ENCODE results near the gene CDC27. TPM values are rescaled to one million over a fixed set of nuclear protein-coding genes. Genes with fewer than 3 reads are reported as not detected.

Gene CDC27
- total and polyA plus RNA-seq, 9 donors: 20.5 to 76.8 (median 51.7) TPM

DNA sequence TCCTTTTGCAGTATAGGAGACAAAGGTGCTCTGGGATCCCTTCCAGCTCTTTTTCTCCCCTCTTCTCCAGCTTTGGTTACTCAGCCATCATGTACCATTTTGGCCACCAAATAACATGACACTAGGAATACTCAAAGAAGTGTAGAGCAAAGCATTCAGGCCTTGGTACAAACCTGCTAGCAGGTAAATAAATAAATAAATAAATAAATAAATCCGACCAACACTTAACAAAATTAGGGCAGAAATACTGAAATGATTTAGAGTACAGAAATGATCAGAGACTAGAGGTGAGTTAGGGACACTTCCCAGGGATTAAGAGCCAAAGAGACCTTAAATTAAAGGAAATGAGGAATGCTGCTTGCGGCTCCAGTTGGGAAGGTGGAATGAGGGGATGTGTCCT lies 46.8 kb upstream of the CDC27 start:
- no peaks in the 10 kb centered on the region for H3K36me3 ChIP-seq
- H3K4me3 ChIP-seq: no peak overlapping the region
- TF ChIP-seq CTCF (IDR thresholded peaks at IDR 0.05) (no peak), EP300 (IDR thresholded peaks at IDR 0.05) (no peak), POLR2A (IDR thresholded peaks at IDR 0.05) (no peak)
- no peak for DNase-seq
- intact Hi-C loops (cut with DNase I): no loop called here
- H3K9me3 ChIP-seq: no peaks in the 10 kb centered on the region
- H3K27ac ChIP-seq: no peak overlapping the region
- WGBS, 3 donors: 96 to 97% (median 97%) methylated on average over 2 of the region's 2 CpGs
- no peaks in the 10 kb centered on the region for H3K27me3 ChIP-seq
- H3K4me1 ChIP-seq (ENCODE audit: insufficient read depth): no peaks in the 10 kb centered on the region

DNA sequence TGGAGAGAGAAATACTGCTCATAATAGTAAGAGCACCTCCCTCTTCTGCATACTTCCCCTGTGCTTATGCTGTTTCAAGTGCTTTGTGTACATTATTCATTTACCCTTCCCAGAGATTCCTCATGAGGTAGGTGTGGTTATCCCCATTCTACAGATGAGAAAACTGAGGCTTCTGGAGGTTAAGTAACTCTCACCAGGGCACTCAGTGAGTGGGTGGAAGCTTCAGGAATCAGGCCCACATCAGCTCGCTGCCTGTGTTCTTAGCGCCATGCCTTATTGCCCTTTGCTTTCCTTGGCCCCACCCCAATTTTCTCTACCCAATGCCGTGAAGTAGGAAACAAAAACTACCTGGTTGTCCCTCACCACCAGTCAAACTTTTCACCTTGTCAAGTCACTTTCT lies 46.4 kb upstream of the CDC27 start:
- WGBS, 3 donors: 91 to 94% (median 94%) methylated on average over 3 of the region's 3 CpGs
- no peaks in the 10 kb centered on the region for H3K9me3 ChIP-seq
- H3K27me3 ChIP-seq: no peaks in the 10 kb centered on the region
- no peaks in the 10 kb centered on the region for H3K4me1 ChIP-seq (ENCODE audit: insufficient read depth)
- H3K36me3 ChIP-seq: no peaks in the 10 kb centered on the region
- no peak for TF ChIP-seq POLR2A (IDR thresholded peaks at IDR 0.05)
- TF ChIP-seq EP300 (IDR thresholded peaks at IDR 0.05): no peak
- no peak for TF ChIP-seq CTCF (IDR thresholded peaks at IDR 0.05)
- no peak for DNase-seq
- intact Hi-C loops (cut with DNase I): no loop called here
- no peak overlapping the region for H3K4me3 ChIP-seq
- no peak overlapping the region for H3K27ac ChIP-seq

DNA sequence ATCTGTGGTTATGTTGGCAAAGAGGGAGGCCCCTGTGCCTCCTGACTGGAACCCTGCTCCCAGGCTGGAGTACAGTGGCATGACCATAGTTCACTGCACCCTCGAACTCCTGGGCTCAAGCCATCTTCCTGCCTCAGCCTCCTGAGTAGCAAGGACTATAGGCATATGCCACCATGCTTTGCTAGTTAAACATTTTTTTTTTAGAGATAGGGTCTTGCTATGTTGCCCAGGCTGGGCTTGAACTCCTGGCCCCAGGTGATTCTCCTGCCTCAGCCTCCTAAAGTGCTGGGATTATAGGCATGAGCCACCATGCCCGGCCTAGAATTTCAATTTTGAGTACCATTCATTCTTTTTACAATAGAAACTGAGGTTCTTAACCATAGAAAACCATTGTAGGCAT lies 43.4 kb upstream of the CDC27 start:
- intact Hi-C loops (cut with DNase I): loop anchor here in 1 of 4 donors (5.0 kb wide), 1 partner anchor 80 kb away; no protein-coding TSS in a partner anchor
- no peak overlapping the region for H3K4me3 ChIP-seq
- no peak overlapping the region for H3K27ac ChIP-seq
- H3K4me1 ChIP-seq (ENCODE audit: insufficient read depth): no peaks in the 10 kb centered on the region
- no peaks in the 10 kb centered on the region for H3K27me3 ChIP-seq
- 74 to 85% (median 85%) methylated on average over 2 of the region's 2 CpGs for WGBS, 3 donors
- no peak for DNase-seq
- TF ChIP-seq CTCF (IDR thresholded peaks at IDR 0.05): no peak
- no peak for TF ChIP-seq POLR2A (IDR thresholded peaks at IDR 0.05)
- no peaks in the 10 kb centered on the region for H3K9me3 ChIP-seq
- no peaks in the 10 kb centered on the region for H3K36me3 ChIP-seq

- Histone ChIP-seq H3K36me3 (no peaks in the 10 kb centered on the region), H3K27me3 (no peaks in the 10 kb centered on the region), H3K9me3 (no peaks in the 10 kb centered on the region), H3K4me1 (ENCODE audit: insufficient read depth) (no peaks in the 10 kb centered on the region), H3K27ac (no peak overlapping the region), H3K4me3 (no peak overlapping the region)
- DNase-seq: no peak
- no peak for TF ChIP-seq CTCF (IDR thresholded peaks at IDR 0.05)
- TF ChIP-seq POLR2A (IDR thresholded peaks at IDR 0.05): no peak
- no peak for TF ChIP-seq EP300 (IDR thresholded peaks at IDR 0.05)
- WGBS, 3 donors: 96 to 98% (median 96%) methylated on average over 3 of the region's 3 CpGs
- intact Hi-C loops (cut with DNase I): loop anchor here in 2 of 4 donors (2.0 to 5.0 kb wide), 2 partner anchors 80 to 83 kb away; no protein-coding TSS in a partner anchor
Observed at GRCh38 chr17:47231866-47232265, 42.8 kb upstream of the CDC27 start.
